GM11168 (cell line): ENCODE measurements around the gene CD68.
"Not testable (repeated sequence)": the region's sequence is repeated elsewhere in the genome, so short reads cannot be mapped to it uniquely, and the experiment has no call there.

Experiments
- in situ Hi-C: fragments of 300-500 bp; cut with MboI; formaldehyde crosslinking; loops from one replicate; pipeline ENCODE4 v1.12.0; 2022; ENCODE audit warnings: low sequenced_read_pairs; ENCODE audit not compliant: unreplicated experiment

CD68 gene

DNA sequence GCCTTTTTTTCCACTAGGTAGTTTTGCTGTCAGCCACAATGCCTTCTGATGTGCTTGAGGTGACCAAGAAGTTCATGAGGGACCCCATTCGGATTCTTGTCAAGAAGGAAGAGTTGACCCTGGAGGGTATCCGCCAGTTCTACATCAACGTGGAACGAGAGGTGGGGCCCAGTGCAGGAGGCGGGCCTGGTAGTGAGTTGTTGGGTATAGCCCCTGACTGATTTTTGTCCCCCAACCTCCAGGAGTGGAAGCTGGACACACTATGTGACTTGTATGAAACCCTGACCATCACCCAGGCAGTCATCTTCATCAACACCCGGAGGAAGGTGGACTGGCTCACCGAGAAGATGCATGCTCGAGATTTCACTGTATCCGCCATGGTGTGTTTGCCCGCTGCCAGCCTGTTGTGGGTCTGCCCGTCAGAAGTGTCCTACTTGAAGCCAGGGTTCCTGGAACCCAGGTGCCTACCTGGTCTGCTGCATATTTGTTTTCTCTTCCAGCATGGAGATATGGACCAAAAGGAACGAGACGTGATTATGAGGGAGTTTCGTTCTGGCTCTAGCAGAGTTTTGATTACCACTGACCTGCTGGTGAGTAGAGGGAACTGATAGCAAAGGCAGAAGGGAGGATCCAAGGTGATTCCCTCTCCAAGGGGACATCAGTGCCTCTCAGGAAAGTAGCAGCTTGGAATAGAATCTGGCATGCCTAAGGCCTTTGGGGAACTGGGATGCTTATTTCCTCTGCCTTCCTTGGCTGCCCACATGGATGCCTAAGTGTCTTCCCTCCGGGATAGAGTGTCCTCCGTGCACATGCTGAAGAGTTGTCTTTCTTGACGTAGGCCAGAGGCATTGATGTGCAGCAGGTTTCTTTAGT, 1.9 kb upstream of the CD68 start:
- in situ Hi-C loops: no loop called here

DNA sequence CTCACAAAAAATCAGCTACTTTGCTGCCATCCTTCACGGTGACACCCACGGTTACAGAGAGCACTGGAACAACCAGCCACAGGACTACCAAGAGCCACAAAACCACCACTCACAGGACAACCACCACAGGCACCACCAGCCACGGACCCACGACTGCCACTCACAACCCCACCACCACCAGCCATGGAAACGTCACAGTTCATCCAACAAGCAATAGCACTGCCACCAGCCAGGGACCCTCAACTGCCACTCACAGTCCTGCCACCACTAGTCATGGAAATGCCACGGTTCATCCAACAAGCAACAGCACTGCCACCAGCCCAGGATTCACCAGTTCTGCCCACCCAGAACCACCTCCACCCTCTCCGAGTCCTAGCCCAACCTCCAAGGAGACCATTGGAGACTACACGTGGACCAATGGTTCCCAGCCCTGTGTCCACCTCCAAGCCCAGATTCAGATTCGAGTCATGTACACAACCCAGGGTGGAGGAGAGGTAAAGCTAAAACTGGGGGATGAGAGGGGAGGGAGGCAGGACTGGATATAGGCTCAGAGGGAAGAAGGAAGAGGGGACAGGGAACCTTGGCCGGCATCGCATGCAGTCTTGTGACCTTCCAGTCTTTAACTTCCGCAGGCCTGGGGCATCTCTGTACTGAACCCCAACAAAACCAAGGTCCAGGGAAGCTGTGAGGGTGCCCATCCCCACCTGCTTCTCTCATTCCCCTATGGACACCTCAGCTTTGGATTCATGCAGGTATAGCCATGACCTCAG, 581 bp downstream of the CD68 start:
- in situ Hi-C loops: no loop called here

DNA sequence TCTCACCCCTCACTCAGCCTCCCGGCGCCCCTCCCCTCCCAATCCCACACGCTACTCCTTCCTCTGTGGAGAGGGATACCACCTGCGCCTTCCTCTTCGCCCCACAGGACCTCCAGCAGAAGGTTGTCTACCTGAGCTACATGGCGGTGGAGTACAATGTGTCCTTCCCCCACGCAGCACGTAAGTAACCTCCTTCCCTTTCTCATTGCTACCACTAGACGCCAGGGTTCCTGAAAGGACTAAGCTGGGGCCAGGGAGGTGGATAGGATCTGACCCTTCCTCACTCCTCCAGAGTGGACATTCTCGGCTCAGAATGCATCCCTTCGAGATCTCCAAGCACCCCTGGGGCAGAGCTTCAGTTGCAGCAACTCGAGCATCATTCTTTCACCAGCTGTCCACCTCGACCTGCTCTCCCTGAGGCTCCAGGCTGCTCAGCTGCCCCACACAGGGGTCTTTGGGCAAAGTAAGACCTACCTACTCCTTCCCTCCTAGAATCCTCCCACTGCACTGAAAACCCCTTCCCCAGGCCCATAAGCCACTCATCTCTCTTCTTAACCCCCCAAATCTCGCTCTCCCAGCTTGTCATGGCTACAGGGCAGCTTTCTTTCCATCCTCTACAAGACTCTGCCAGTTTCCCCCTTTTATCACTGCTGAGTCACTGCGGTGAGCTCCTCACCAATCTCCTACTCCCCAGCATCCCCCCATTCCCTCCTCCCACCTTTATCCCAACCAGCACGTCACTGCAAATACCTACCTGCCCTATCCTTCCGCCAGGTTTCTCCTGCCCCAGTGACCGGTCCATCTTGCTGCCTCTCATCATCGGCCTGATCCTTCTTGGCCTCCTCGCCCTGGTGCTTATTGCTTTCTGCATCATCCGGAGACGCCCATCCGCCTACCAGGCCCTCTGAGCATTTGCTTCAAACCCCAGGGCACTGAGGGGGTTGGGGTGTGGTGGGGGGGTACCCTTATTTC, 1.5 kb downstream of the CD68 start:
- in situ Hi-C loops: no loop called here

DNA sequence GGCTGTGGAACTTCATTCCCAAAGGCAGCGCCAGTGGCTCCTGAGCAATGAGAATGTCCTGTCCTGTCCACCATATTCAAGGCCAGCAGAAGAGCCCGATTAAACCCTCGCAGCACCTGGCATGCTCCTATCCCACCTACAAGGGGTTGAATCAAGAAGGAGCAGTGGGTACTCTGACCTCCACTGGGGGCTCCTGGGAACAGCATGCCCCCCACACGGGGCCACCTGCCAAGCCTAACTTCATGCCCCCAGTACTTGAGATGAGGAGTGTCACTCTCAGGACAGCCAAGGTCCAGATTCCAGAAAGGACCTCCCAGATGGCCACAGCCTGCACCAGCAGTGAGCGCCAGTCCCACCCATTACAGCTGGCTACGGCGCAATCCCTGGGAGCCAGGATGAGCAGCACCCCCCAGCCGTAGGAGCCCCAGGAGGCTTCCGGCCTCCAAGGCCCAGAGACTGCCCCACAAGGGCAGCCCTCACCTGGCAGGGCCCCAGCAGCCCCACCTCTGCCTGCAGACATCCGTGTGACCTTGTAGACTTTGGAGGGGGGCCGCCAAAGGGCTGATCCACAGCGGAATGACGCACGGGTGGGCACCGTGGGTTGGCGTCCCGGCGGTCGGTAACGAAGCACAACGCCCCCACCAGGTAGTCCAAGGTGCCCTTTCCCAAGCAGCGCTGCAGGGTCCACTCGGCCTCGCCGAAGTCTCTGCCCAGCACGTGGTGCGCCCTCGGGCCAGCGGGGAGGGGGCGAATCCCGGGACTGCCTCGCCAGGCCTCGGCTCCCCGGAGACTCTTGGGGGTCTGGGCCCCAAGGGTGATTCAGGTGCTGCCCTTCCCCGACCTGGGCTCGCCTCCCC, 3.2 kb downstream of the CD68 start:
- in situ Hi-C loops: no loop called here

DNA sequence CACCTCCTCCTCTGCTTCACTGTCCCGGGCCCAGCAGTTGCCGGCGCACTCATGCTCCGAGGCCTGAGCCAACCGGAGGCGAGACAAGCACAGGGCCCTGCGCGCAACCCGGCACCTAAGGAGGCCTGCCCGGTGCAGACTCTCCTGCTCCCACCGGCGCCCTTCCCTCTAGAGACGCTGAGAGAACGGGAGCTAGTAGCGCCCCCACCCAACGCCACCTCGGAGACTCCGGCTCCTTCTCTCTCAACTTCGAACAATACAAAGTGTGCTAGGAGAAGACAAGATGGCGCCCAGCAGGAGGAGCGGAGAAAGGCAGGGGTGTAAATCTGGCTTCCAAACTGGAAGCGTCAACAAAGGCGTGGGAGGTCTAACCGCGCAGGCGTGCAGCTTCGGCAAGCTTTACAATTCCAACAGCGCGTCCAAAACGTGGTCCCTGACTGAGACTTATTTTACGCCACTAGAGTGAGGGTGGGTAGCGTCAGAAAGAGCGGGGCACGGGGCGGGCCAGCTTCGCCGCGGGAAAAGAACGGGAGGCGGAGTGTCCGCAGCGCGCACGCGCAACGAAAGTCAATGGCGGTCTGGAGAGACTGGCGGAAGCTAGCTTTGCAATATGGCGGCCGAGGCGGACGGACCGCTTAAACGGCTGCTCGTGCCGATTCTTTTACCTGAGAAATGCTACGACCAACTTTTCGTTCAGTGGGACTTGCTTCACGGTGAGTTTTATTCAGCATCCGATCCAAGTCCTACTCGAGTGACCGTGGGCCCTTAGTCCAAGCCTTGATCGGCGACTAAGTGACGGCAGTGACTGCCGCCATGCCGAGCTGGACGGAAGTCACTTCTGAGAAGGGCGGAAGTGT, 4.0 kb downstream of the CD68 start, which contains the start of gene MPDU1:
Gene MPDU1, plus strand, starts transcription at position 600 of the 857 bp plus-strand sequence. Its CDS starts 11 bp downstream, at position 611.
- in situ Hi-C loops: no loop called here

DNA sequence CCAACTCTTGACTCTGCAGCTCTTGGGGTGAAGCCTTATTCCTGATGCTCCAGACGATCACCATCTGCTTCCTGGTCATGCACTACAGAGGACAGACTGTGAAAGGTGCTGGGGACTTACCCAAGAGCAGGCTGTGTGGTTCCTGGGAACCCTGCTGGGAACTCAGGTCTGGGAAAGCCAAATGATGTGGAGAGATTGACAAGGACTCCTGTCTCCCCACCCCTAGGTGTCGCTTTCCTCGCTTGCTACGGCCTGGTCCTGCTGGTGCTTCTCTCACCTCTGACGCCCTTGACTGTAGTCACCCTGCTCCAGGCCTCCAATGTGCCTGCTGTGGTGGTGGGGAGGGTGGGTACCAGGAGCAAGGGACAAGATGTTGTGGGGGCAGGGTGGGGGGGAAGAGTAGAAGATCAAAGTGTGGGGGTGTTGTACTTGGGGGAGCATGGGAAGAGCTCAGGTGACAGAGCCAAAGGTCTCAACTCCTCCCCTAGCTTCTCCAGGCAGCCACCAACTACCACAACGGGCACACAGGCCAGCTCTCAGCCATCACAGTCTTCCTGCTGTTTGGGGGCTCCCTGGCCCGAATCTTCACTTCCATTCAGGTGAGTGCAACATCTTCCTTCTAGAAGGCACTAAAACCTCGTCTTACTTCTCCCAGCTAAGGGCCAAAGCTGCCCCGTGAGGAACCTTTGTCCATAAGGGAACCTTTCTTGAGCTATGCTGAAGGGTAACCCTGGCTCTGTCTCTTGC, 7.4 kb downstream of the CD68 start:
- in situ Hi-C loops: no loop called here

DNA sequence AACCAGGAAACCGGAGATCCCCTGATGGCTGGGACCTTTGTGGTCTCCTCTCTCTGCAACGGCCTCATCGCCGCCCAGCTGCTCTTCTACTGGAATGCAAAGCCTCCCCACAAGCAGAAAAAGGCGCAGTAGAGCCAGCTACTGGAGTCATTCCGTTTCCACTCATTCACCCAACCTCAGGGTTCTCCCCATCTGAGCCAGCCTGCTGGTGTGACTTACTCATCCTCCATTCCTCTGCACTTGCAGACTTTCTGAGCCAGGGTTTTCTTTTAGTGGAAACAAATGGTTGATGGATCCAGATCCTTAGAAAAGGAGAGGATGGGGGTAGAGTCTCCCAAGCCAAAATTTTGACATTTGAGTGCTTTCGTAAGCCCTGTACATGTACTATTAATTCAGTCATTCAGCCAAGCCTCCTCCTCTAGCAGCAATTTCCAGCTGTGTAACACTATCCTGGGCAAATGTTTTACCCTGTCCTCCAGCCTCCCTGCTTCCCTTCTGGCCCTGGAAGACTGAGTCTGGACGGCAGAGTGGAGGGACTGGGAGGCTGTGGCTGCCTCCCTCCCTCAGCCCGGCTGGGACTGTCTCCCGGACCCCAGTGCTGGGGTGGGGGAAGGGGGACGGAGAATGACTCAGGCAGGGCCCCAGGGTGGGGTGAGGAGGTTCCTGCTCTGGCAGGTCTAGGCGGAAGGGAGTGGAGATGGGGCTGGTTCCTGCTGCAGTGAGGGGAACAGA, 8.1 kb downstream of the CD68 start:
- in situ Hi-C loops: no loop called here

DNA sequence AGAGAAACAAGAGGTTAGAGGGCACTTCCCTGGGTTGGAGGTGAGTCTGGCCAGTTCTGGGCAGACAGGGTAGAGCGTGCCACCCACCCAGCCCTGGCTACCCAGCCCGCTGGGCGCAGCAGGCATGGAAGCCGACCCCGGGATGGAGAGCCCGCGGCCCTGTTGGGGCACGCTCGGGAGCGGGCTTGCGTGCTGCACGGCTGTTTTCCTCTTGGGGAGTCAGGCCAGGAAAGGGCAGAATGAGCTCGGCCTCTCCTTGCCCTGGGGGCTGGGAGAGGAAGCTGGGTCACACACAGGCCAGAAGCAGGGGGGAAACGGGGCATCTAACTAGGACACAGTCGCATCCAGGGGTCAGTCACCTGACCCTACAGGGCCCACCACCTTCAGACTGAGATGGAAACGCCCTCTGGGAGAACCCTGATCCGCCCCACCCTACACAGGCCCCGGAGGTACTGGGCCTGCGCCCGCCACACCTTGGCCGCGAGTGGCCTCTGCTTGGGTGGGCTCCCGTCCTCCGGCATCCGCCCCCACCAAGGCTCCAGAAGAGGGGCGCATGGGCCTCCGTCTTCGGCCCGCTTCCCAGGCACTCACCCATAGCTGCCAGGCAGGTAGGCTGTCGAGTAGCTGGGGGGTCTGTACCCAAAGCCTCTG, 9.2 kb downstream of the CD68 start:
- in situ Hi-C loops: no loop called here

DNA sequence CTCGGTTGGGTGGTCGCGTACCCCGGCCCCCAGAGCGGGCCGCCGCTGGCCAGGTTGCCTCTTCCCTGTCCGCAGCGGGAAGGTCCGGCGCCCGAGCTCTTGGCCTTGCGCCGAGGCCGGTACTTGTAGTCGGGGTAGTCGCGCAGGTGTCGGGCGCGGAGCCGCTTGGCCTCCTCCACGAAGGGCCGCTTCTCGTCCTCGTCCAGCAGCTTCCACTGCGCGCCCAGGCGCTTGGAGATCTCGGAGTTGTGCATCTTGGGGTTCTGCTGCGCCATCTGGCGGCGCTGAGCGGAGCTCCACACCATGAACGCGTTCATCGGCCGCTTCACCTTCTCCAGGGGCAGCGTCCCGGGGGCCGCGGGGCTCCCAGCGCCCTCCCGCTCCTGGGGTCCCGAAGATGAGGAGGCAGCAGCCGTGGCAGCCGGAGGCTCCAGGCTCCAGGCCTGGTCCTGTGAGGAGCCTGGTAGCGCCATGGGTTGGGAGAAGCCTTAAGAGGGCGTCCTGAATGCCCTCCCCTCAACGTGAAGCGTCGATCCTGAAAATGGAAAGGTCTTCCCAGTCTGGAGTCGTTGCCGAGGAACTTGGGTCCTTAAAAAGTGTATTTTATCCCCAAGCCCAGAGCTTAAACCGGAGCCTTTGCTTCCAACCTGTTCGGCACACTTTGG, 9.9 kb downstream of the CD68 start:
- in situ Hi-C loops: no loop called here

DNA sequence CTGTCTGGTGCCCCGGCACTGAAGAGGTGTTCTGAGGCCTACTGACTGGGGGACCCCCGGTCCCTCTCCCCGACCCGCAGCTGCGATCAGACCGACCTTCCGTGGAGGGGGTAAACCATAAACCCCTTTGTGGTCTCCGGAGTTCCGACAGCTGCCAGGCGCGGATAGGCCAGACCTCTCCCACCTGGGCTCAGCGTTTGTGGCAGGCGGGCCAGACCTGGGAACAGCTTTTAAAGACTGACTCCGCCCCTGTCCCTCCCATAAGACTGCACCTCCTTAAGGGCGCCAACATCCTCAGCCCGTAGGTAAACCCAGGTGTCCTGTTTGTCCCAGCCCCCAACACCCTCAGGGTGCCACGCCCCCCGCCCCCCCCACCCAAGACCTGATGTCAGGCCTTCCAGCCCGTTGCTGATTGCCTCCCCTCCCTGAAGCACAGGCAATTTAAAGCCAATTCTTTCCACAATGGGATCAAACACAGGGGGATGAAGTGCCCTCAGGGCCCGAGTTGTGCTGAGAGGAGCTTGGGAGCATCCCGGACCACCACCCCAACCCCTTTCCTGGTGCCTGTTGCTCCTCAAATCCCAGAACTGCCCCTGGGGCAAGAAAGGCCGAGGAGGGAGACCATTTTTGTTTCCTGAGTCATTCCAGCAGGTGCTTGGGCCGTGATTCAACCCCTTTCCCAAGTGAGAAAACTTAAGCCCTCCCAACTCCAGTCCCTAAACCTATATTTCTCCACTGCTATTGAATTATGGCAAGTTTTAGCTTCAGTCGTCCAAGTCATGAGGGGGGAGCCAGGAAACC, 10.7 kb downstream of the CD68 start, which contains the start of gene SOX15:
Gene SOX15, minus strand, starts transcription at position 204 of the 801 bp plus-strand sequence. CDS start 418 bp downstream, outside the sequence.
- in situ Hi-C loops: no loop called here

DNA sequence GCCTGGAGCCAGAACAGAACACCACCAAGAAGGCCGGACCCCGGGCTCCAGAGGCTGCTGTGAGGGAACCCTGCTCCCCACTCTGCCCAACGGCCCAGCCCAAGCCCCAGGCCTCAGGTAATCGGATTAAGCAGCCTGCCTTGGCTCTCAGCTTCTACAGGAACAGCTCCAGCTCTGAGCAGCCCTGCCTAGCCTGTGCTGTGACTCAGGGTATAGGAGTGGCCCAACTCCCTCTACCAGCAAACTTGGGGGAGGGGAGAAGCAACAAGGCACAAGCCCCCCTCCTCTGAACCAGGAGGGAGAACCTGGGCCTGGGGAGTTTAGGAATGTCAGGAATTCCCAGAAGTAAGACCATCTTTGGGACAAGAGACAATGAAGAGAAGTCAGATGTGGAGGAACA, 11.3 kb downstream of the CD68 start:
- in situ Hi-C loops: no loop called here

DNA sequence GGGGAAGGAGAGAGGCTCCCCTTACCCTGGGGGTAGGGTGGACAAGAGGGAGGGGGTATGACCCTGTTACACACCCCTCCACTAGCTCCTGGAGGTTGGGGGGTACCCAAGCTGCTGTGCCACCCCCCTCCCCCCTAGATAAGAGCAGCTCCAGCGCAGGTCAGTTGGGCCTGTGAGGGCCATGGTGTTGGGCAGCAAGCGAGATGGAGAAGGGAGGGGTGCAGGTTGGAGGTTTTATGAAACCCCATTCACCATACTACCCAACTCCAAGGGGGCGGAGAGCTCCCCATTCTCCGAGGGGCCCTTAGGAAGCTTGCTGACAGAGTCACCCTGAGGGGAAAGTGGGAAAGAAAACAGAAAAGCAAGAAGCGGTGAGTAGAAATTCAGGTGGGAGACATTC, 12.2 kb downstream of the CD68 start:
- in situ Hi-C loops: no loop called here

DNA sequence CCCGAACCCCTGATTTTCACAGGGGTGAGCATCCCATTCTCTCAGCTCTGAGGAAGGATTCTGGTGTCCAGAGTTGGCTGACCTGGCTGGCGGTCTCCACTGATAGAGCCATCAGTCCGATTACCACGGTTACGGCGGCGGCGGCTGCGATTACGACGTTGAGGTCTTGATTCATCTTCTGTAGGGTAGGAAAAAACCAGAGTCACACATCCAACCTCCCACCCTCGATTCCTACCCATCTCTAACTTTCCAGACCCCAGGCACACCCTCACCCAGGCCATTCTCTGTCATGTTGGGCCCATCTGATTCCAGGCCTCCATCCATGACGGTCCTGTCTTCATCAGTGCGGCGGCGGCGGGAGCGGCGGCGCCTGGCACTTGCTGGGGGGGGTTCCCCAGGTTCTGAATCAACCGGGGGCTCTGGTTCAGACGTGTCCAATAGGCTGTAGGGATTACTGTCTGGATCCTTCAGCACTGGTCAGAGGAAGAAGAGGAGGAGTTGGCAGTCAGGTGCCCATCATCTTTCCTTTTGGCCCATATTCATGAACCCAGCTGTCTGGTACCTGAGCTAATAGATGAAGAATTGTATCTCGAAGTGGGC, 13.1 kb downstream of the CD68 start:
- in situ Hi-C loops: no loop called here

DNA sequence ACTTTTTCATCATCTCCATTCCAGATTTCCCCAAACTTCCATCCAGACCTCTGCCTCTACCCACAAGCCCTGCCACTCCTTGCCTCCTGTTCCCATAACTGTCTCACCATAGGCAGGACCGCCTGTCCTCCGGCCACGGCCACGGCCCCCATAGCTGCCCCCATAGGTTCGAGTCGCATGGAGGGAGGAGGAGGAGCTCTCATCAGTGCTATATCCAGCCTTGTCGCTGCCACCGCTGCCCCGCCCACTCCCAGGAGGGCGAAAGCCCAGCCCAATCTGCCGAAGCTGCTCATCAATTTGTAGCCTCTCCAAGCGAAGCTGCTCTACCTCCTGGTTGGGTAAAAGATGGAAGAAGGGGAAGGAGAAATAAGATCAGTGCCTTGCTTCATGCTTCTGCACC, 13.9 kb downstream of the CD68 start:
- in situ Hi-C loops: no loop called here

DNA sequence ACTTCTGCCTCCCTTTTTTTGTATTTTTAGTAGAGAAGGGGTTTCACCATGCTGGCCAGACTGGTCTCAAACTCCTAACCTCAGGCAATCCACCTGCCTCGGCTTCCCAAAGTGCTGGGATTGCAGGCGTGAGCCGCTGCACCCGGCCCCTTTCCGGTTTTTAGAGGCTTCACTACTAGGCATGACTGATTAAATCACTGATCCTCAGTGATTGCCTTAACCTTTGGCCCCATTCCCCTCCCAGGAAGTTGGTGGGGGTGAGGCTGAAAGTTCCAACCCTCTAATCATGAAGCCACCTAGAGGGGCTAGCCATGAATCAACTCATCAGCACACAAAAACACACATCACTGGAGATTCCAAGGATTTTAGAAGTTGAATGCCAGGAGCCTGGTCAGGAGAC, 18.1 kb downstream of the CD68 start:
- in situ Hi-C loops: not testable (repeated sequence)
